ENCODE measurements around the gene CNTN6. TPM values are rescaled to one million over a fixed set of nuclear protein-coding genes. Genes with fewer than 3 reads are reported as not detected.
A peak's percentile ranks its signal among the peaks of the same experiment; 100 is the strongest.

Gene CNTN6
- total and polyA plus RNA-seq, 2 of the 4 experiments (the other 2 are of a cell fraction): not detected

GRCh38 chr3:1082108-1082507 lies 10.7 kb upstream of the CNTN6 start:
- no peak overlapping the region for H2BK5ac ChIP-seq (ENCODE audit: low read depth, low read length, poor library complexity, severe bottlenecking)
- no peak overlapping the region for H2BK20ac ChIP-seq (ENCODE audit: low read depth, low read length)
- CTCF ChIA-PET: no interaction called here
- ATAC-seq (ENCODE audit: low read depth) (no peak), DNase-seq (peak; percentile 15)
- no peak overlapping the region for H2AFZ ChIP-seq (replicated peaks; ENCODE audit: low read length, poor library complexity)
- H3K14ac ChIP-seq (replicated peaks; ENCODE audit: low read depth, low read length): no peak overlapping the region
- H3K4me3 ChIP-seq (ENCODE audit: insufficient read depth, low read depth, low read length): no peak overlapping the region
- no peaks in the 10 kb centered on the region for H3K27me3 ChIP-seq (ENCODE audit: control insufficient read depth, insufficient read depth, low read length)
- no peak overlapping the region for H3K23ac ChIP-seq (ENCODE audit: low read depth, low read length)
- H3K4ac ChIP-seq (ENCODE audit: low read depth, low read length): no peak overlapping the region
- H3K9me3 ChIP-seq (ENCODE audit: control insufficient read depth, insufficient read depth, low read length): peaks cover 2% of the 10 kb centered on the region; the same call in 1 of the 2 replicates
- H3K18ac ChIP-seq (ENCODE audit: low read depth, low read length): no peak overlapping the region
- no peaks in the 10 kb centered on the region for H4K20me1 ChIP-seq (ENCODE audit: insufficient read depth, low read length)
- H3K27ac ChIP-seq (ENCODE audit: insufficient read depth, low read length): no peak overlapping the region
- no peaks in the 10 kb centered on the region for H3K9me1 ChIP-seq (ENCODE audit: insufficient read depth, low read length)
- H3K36me3 ChIP-seq (ENCODE audit: control insufficient read depth, insufficient read depth, low read length): no peaks in the 10 kb centered on the region
- H2AK5ac ChIP-seq (ENCODE audit: low read depth, low read length): no peak overlapping the region
- intact Hi-C loops (cut with micrococcal nuclease): no loop called here
- H4K8ac ChIP-seq (ENCODE audit: low read depth in 2 of 2, low read length in 2 of 2): no peak overlapping the region
- H3K4me1 ChIP-seq (ENCODE audit: control insufficient read depth, insufficient read depth, low read length): no peaks in the 10 kb centered on the region
- POLR2A ChIA-PET (ENCODE audit: unreplicated experiment): no interaction called here
- 0% methylated on average over 1 of the region's 2 CpGs; no CpG with 5 or more reads in 1 of the 2 experiments for WGBS, 2 experiments (ENCODE audit: extremely low coverage in 2 of 2, insufficient read length in 1 of 2)
- dilution Hi-C loops (cut with HindIII; ENCODE audit: low sequenced_read_pairs, unreplicated experiment): no loop called here
- H3K79me1 ChIP-seq (ENCODE audit: low read depth in 1 of 2, low read length in 2 of 2): no peaks in the 10 kb centered on the region
- H4K5ac ChIP-seq (ENCODE audit: low read depth, low read length): no peak overlapping the region
- H2BK15ac ChIP-seq (ENCODE audit: low read depth, low read length): no peak overlapping the region
- H3K56ac ChIP-seq (ENCODE audit: extremely low read depth, insufficient read depth, low read length): no peak overlapping the region
- in situ Hi-C loops (cut with MboI; ENCODE audit: low sequenced_read_pairs): no loop called here
- no peak overlapping the region for H2AK9ac ChIP-seq (replicated peaks; ENCODE audit: low read depth, low read length, poor library complexity)
- H3K9ac ChIP-seq (ENCODE audit: low read depth, low read length): no peak overlapping the region
- no TSS peak for BruUV-seq (replicated peaks)
- H4K91ac ChIP-seq (ENCODE audit: insufficient read depth, low read depth, low read length): no peak overlapping the region
- H2BK120ac ChIP-seq (ENCODE audit: low read depth, low read length): no peak overlapping the region
- no peak overlapping the region for H3K4me2 ChIP-seq (ENCODE audit: low read depth, low read length)
- TF ChIP-seq USF2 (IDR thresholded peaks at IDR 0.05; ENCODE audit: low read depth, low read length): no peak
- TF ChIP-seq POLR2A (IDR thresholded peaks at IDR 0.05; ENCODE audit: low read depth, low read length): no peak
- TF ChIP-seq FOS (IDR thresholded peaks at IDR 0.05; ENCODE audit: low read depth, low read length): no peak
- TF ChIP-seq CHD1 (IDR thresholded peaks at IDR 0.05; ENCODE audit: low read depth, low read length): no peak
- peak; percentile 52 for TF ChIP-seq RAD21 (IDR thresholded peaks at IDR 0.05; ENCODE audit: low read length)
- TF ChIP-seq CTCF (conservative IDR thresholded peaks at IDR 0.05; ENCODE audit: low read depth, low read length): peak; percentile 32
